Pons (tissue), 1 donor: Measurements from ENCODE around the gene RCHY1.
"Not testable (repeated sequence)": the region's sequence is repeated elsewhere in the genome, so short reads cannot be mapped to it uniquely, and the experiment has no call there.

ENCODE experiments used
- DNase-seq: peaks from one replicate; pipeline ENCODE4 v3.0.0-alpha.2; 2016; ENCODE audit warnings: low spot score

RCHY1 gene

GRCh38 chr4:75514131-75514948, at the start of gene RCHY1, which contains the start of gene THAP6:
RCHY1 (minus strand) TSS chr4:75514403; CDS start chr4:75514286, 117 bp downstream.
THAP6 (plus strand) TSS chr4:75514473; CDS start chr4:75515453, 980 bp downstream.
- peak; percentile 95 for DNase-seq

GRCh38 chr4:75561789-75562188, 47.6 kb upstream of the RCHY1 start:
- DNase-seq, result no peak

DNA sequence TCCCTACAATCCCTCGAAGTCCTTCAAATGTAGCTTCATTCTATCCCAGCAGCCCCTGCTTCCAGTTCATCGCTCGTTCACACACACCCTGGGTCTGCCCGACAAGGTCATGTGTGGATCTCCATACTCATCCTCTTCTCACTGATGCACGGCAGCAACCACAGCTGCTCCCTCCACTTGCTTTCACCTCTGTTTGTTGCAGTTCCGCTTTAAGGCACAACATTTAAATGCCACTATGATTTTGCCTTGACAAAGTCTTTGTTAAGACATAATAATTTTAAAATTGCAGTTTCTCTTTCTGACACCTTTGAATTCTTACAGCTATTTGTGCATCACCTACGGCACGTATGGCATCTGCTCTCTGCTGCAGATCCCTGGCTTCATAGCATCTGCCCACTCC, 43.5 kb upstream of the RCHY1 start:
- no peak for DNase-seq

GRCh38 chr4:75555294-75556164, 41.3 kb upstream of the RCHY1 start, which contains the start of gene ODAPH:
ODAPH (plus strand) TSS chr4:75556066; CDS start chr4:75556083, 17 bp downstream.
- DNase-seq, result no peak

GRCh38 chr4:75552452-75552851, 38.2 kb upstream of the RCHY1 start:
- no peak for DNase-seq

- no peak for DNase-seq
Measured at GRCh38 chr4:75549019-75549418, 34.8 kb upstream of the RCHY1 start.

DNA sequence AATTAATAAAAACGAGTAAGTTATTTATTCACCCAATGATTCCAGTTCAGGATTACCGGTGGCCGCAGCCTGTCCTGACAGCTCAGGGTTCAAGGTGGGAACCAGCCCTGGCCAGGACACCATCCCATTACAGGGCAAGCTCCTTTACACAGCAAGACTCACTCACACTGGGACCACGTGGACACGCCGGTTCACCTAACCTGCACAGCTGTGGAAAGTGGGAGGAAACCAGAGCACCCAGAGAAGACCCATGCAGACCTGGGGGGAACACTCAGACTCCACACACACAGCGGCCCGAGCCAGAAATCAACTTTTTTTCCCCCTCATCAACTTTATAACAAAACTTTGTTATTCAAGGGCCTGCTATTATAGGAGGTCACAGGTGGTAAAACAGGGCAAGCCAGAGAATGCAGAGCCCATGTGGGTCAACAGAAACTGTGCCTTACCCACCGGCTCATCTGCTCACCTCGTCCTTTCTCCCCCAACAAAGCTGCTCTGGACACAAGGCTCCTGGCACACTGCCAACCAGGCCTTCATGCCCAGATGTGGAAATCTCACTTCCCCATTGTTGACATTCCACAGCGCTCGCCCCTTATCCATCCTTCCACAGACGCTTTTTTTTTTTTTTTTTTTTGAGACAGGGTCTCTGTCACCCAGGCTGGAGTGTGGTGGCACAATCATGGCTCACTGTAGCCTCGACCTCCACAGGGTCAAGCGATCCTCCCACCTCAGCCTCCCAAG, 33.6 kb upstream of the RCHY1 start:
- no peak for DNase-seq

GRCh38 chr4:75545526-75545925, 31.3 kb upstream of the RCHY1 start:
- no peak for DNase-seq

GRCh38 chr4:75544870-75545269, 30.7 kb upstream of the RCHY1 start:
- no peak for DNase-seq

DNA sequence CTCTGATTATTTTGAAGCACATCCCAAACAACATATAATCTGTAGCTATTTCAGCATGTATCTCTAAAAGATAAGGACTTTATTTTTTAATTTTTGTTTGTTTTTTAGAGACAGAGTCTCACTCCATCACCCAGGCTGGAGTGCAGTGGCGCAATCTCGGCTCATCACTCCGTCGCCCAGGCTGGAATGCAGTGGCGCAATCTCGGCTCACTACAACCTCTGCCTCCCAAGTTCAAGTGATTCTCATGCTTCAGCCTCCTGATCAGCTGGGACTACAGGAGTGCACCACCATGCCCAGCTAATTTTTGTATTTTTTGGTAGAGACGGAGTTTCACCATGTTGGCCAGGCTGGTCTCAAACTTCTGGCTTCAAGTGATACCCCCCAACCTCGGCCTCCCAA, 30.0 kb upstream of the RCHY1 start:
- DNase-seq, result not testable (repeated sequence)

DNA sequence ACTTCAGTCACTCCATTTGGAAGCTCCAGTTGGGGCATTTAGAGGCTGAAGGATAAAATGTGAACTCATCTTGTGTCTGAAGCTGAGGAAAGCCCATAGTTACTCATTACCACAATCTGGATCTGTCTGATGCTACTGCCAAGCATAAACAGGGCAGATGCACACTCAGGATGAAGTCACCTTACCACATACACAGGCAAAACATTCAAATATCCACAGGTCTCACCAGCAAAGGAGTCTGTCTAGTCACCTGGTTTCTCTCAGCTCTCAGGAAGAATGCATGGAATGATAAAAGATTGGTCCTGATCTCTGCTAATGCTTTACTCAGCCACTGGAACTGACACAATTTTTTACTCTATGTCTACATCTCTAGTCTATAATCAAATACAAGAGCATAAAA, 28.6 kb upstream of the RCHY1 start:
- DNase-seq, result no peak

- not testable (repeated sequence) for DNase-seq
Measured at GRCh38 chr4:75537308-75537707, 23.1 kb upstream of the RCHY1 start.

DNA sequence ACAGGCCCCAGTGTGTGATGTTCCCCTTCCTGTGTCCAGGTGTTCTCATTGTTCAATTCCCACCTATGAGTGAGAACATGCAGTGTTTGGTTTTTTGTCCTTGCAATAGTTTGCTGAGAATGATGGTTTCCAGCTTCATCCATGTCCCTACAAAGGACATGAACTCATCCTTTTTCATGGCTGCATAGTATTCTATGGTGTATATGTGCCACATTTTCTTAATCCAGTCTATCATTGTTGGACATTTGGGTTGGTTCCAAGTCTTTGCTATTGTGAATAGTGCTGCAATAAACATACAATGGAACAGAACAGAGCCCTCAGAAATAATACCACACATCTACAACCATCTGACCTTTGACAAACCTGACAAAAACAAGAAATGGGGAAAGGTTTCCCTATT, 19.7 kb upstream of the RCHY1 start:
- not testable (repeated sequence) for DNase-seq

DNA sequence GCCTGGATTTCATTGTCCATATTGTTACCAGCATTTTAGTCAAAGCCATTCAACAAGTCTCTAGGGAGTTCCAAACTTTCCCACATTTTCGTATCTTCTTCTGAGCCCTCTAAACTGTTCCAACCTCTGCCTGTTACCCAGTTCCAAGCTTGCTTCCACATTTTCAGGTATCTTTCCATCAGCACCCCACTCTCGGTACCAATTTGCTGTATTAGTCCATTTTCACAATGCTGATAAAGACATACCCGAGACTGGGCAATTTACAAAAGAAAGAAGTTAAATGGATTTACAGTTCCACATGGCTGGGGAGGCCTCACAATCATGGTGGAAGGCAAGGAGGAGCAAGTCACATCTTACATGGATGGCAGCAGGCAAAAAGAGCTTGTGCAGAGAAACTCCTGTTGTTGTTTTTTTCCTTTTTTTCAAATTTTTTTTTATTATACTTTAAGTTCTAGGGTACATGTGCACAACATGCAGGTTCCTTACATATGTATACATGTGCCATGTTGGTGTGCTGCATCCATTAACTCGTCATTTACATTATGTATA, 19.2 kb upstream of the RCHY1 start:
- not testable (repeated sequence) for DNase-seq

GRCh38 chr4:75531536-75532143, 17.4 kb upstream of the RCHY1 start:
- DNase-seq, result not testable (repeated sequence)

- no peak for DNase-seq
Measured at GRCh38 chr4:75530556-75531322, 16.5 kb upstream of the RCHY1 start.

GRCh38 chr4:75527482-75527881, 13.3 kb upstream of the RCHY1 start:
- DNase-seq, result no peak

- DNase-seq, result no peak
Measured at GRCh38 chr4:75525910-75526309, 11.7 kb upstream of the RCHY1 start.

DNA sequence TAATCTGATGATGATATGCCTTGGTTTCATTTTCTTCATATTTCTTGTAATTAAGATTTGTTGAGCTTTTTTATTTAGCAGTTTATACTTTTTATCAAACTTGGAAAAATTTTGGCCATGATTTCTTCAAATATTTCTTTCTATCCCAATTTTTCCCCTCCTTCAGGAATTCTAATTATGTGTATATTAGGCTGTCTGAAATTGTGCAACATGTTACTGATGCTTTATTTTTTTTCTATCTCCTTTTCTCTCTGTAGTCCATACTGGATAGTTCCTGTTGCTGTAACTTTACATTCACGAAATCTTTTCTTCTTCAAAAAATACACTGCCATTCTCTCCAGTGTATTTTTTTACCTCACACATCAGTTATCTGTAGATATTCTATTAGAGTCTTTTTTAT, 10.9 kb upstream of the RCHY1 start:
- no peak for DNase-seq

- not testable (repeated sequence) for DNase-seq
Measured at GRCh38 chr4:75519452-75519851, 5.2 kb upstream of the RCHY1 start.

DNA sequence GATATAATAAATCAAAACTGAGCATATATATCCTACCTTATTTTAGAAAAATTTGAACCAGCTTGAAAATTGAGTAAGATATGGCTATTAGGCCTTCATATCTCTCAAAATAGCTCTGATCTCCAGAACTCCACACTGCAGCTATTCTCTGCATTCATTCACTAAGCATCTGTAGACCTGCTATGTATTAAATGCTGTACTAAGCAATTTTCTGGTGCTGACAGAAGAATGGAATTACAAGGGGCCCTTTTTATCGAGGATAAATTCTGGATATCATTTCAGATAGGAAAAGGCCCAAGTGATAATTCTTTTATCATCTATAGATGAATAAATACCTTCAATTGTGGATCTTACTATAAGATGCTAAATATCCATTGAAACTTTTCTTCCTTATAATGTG, 1.9 kb upstream of the RCHY1 start:
- DNase-seq, result no peak
